GM18498 (cell line): ENCODE results near the gene BCO2.
"Not testable (repeated sequence)": the region's sequence is repeated elsewhere in the genome, so short reads cannot be mapped to it uniquely, and the experiment has no call there.

ENCODE experiments used
- ATAC-seq: cut with Tn5 transposase; IDR thresholded peaks from one replicate; pipeline ENCODE4 v1.9.1; 2021; ENCODE audit warnings: mild to moderate bottlenecking, moderate library complexity; ENCODE audit not compliant: unreplicated experiment

BCO2 gene

DNA sequence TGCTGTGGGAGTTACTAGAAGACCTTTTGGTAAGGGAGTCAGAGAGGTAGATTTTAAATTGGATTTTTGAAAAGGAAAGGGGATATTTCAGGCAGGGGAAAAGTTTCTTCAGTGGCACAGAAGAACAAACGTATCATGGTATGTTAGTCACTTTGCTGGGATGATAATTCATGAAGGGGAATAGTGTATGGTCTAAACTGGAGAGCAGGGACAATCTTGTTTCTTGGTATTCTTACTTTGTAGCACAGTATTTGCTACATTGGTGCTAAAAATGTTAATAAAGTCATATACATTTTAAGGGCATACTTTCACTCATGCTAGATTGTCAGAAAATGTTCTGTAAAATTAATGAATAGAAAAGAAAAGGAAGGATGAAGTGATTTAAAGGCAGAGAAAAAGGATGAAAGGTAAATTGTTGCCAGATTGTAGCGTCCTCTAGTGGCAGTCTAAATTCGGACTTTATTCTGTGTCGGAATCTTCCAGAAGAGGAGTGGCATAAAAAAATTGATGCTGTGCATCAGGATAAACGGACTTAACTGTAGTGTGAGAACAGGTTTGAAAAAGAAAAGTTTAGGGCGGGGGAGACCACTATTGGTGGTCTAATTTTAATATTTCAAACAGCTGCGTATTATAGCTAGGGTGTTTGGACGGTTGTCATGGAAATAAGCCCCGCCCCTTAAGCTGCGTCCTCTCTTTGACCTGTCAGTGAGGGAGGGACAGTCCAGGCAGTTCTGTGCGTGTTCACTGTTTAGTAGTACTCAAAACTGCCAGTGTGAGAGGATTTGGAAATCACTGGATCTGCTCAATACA, at the start of gene BCO2:
BCO2 (plus strand) TSS at position 724 of the 810 bp plus-strand sequence. CDS start 90 bp downstream, outside the sequence.
- ATAC-seq: peak; percentile 57

GRCh38 chr11:112127056-112127455, 48.3 kb upstream of the BCO2 start:
- ATAC-seq: no peak

DNA sequence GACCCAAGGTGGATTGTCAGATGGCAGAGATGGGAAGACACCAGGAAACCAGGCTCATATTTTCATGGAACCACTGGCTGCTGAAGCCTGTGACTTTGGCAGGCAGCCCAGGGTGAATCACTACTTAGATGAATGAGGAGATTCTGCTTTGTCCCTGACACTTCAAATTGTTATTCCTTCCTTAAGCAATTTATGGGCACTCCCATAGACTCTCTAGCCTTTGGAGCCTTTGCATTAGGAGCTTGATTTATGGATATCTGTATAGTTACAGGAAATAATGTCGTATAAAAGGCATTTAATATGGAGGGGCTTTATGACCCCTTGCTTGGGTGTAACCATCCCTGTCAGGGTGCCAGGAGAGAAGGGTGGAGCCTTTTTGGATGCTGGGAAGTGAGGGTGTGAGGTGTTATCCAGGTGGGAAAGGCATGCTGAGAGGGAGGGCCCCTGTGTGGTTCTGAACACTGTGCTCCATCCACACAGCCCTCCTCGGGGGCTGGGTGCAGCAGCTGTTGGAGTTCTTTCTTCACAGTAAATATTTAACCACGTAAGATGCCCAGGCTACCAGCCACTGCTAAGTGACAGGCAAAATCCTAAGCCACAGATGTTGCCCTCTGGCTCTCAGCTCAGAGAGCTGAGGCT, 46.7 kb upstream of the BCO2 start:
- ATAC-seq: no peak

GRCh38 chr11:112129656-112130055, 45.7 kb upstream of the BCO2 start:
- no peak for ATAC-seq

GRCh38 chr11:112132737-112133136, 42.6 kb upstream of the BCO2 start:
- no peak for ATAC-seq

DNA sequence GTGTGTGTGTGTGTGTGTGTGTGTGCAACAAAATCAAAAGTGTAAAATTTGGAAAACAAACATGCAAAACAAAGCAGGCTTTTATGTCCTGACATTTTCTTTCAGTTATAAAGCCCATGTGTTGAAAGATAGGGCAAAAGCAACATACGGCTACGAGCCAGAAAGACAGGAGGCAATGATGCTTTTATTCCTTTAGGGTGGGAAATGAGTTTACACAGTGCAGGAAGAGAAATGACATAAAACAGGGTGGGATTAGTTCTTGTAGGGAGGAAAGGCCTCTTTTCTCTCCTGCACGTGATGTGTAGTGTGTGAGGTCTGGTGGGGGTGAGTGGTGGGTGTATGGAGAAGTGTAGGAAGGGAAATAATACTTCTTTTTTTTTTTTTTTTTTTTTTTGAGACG, 40.8 kb upstream of the BCO2 start:
- no peak for ATAC-seq

GRCh38 chr11:112143597-112143996, 31.7 kb upstream of the BCO2 start:
- ATAC-seq: no peak

DNA sequence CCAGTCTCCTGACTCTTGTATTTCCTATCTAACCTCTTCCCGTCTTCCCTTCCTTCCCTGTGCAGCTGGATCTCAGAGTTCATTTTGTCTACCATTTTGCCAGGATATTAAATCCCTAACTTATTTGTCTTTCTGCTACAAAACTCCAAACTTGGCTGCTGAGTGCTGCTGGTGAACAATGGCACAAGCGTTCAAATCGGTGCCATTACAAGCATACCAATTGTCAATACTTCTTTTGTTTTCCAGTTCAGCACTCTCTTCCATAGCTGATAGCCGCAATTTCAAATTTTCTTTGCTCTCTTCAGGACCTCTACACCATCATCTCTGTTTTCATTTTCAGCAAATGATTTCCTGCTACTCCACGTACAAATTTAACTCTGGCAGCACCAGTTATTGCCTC, 24.8 kb upstream of the BCO2 start:
- ATAC-seq: no peak

DNA sequence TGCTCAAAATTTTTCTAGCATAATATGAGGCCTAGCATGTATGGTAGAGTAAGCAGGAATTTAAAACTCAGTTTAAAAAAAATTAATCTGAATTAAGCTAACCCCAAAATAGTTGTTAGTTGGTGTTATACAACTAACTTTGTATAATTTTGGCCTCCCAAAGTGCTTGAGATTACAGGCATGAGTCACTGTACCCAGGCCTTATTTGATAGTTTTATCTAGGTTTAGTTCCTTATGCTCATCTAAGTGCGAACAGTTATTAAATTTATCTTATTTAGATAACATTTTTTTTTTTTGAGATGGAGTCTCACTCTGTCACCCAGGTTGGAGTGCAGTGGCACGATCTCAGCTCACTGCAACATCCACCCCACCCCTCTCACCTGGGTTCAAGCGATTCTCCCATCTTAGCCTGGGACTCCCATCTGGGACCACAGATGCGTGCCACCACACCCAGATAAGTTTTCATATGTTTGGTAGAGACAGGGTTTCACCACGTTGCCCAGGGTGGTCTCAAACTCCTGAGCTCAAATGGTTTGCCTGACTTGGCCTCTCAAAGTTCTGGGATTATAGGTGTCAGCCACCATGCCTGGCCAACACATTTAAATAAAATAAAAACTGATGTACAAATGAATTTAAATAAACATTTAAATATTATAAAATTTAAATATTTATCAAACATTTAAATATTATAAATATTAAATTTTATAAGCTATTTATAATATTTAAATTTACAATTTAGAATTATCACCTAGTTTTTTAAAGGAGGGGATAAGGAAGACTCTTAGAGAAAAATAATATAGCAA, 19.0 kb upstream of the BCO2 start:
- ATAC-seq: no peak

DNA sequence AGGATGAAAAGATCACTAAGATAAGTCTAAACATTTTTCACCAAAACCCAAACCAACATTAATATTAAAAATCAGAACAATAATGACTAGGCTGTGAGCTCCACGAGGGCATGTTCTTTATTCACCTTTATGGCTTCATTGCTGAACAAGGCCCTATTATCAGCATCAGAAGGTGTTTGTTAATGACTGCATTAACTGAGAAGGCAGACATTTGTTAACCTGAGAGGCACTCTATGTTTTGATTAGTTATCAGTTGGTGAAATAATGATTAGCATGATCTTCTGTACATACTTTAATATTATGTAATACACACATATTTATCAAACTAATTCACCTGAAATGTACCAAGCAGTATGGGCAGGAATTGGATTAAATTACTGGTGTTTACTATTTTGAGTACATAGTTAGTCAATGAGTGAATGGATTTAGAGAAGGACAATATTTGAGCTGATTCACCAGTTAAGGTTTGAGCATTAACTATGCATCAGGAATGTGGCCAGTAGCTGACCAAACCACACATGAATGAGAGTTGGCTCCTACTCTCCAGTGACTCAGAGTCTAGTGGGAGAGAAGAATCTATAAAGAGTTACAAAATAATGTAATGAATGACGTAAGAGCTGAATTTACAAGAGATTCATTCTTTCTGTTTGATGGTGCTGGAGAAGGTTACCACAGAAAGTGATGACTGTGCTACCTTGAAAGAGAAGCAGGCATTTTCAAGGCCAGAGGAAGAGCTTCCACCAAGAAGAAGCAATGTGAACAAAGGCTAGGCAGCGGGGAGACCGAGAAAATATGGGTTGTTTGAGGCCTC, 18.2 kb upstream of the BCO2 start:
- ATAC-seq: no peak

DNA sequence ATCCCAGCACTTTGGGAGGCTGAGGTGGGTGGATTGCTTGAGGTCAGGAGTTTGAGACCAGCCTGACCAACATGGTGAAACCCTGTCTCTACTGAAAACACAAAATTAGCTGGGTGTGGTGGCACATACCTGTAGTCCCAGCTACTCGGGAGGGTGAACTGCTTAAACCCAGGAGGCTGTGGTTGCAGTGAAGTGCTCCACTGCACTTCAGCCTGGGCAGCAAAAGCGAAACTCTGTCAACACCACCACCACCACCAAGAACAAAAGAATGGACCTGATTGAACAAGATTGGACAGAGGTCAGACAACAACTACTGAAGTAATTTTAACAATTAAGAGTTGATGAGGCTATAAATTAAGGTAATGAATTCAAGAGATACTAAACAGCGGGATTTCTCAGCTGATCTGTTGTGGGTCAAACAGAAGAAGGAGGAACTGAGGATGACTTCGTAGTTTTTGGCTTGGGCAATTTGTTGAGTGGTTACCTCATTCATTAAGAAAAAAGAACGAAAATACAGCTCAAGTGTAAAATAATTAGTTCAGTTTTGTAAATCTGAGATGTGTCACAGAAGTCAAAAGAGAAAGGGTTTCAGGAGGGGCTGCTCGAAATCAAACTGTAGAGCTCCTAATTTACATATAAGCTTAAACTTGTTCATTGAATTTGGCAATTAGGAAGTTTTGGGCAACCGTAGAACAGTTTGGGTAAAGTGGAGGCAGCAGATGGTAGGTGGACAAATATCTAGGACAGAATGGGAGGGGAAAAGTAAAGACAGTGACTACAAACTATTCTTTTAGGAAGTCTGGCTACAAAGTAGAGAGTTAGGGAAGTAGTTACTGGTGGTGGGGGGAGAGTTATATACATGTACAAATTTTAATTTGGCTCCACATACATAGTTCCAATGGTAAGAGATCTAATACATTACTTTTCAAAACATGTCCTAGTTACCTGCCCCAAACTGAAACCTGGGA, 15.9 kb upstream of the BCO2 start:
- ATAC-seq: no peak

DNA sequence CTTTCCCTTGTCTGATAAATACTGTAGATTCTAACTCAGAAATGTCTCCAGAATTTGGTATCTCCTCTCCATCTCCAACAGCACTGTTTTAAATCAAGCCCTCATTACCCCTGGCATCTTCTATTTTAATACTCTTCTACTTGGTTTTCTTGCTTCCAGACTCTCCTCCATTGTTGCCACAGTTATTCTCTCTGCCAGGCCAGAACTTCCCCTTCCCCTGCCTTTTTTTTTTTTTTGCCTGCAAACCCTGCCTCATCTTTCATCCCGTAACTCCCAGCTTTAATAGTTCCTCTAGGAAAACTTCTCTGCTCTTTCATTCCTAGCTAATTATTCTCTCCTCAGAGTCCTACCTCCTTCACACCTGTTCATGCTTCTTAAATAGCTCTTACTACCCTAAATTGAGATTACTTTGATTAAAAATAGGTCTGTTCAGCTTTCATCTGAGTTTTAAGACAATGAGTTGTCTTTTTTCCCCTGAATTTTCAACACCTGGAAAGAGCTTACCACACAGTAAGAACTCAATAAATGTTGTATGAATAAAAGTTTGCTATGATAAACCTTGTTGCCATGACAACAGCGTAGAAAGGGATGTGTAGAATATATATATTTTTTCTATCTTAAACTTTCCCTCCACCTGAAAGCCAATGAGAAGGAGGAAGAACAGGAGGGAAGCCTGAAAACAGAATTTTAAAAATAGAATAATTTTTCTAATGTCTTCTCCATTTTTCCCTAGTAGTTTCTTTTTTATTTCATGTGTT, 15.0 kb upstream of the BCO2 start:
- ATAC-seq: no peak

- no peak for ATAC-seq
Observed at GRCh38 chr11:112161012-112161411, 14.3 kb upstream of the BCO2 start.

GRCh38 chr11:112162200-112162599, 13.1 kb upstream of the BCO2 start:
- ATAC-seq: not testable (repeated sequence)

DNA sequence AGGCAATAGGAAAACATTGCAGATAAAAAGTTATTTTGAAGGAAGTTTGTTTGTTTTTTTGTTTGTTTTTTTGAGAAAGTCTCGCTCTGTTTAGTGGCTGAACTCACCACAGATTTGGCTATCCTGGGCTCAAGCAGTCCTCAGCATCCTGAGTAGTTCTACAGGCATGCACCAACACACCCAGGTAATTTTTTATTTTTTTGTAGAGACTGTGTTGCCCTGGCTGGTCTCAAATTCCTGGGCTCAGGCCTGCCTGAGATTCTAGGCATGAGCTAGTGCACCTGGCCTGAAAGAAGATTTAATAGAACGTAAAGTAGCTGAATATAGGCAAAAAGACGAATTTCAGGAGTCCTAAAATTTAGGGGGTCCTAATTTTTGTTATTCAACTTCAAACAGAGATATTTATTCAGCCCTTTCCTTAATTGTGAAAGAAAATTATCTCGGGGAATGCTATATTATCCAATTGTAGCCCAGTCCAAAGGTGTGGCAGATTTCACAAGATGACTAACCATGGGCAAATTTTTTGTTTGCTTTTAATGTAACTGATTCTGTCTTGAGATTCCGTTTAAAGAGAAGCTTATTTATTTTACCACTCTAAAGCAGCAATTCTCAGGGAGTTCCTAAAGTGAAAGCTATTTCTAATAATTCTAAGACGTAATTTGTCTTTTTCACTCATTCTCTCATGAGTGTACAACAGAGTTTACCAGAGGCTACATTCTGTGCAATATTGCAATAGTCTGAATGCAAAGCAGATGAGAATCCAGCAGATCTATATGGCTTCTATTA, 12.4 kb upstream of the BCO2 start:
- ATAC-seq: no peak

GRCh38 chr11:112163875-112164685, 11.2 kb upstream of the BCO2 start, which contains the start of gene IL18:
TSS of gene IL18 (minus strand) at chr11:112164094. CDS start at chr11:112155053, 9,041 bp downstream.
- ATAC-seq: no peak

GRCh38 chr11:112165049-112165448, 10.3 kb upstream of the BCO2 start:
- ATAC-seq: no peak
